ENCODE results near the gene CLSTN1. TPM values are rescaled to one million over a fixed set of nuclear protein-coding genes. Genes with fewer than 3 reads are reported as not detected.

The CLSTN1 gene
- total RNA-seq, 1 experiment from 2014 or later: 100 TPM

DNA sequence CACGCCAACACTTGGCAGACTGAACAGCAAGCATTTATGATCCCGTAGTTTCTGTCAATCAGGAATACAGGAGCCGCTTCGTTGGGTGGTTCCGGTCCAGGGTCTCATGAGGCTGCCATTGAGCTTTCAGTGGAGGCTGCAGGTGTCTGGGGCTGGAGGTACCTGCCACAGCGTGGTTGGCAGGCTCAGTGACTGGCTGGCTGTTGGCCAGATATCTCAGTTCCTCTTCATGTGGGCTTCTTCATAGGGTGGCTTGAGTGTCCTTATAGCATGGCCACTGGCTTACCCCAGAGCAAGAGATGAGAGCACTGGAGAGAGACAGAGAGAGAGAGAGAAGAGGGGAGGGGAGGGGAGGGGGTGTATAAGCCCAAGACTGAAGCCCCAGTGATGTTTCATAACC lies 142.9 kb downstream of the CLSTN1 start:
- Mint-ChIP-seq H3K27me3 (ENCODE audit: low read depth) (0 out of 2 replicates have a peak, but pooled peaks cover 1% of the 10 kb centered on the region), H3K4me3 (no peak overlapping the region), H3K27ac (no peak overlapping the region), H3K36me3 (ENCODE audit: insufficient read depth in 1 of 3, low read depth in 3 of 3) (peaks cover 0 to 6% (median 5%) of the 10 kb centered on the region in 3 experiments; a peak in 4 of 7 replicates), H3K4me1 (peaks cover 1 to 9% of the 10 kb centered on the region in 2 experiments; a peak in 3 of 4 replicates), H3K9me3 (no peaks in the 10 kb centered on the region)
- H3K23ac ChIP-seq (ENCODE audit: insufficient read length, low read depth, low read length): no peak overlapping the region
- no CpG with 5 or more reads among the region's 6 CpGs for WGBS (ENCODE audit: extremely low coverage, insufficient read length, low lambda C conversion rate)
- H3K18ac ChIP-seq (ENCODE audit: insufficient read length, low read depth, low read length): no peak overlapping the region
- no peaks in the 10 kb centered on the region for H3K79me1 ChIP-seq (ENCODE audit: insufficient read depth, low read depth, low read length, poor library complexity, severe bottlenecking)
- no peak overlapping the region for H3K27ac ChIP-seq (ENCODE audit: insufficient read length, low read depth, low read length)
- no peak overlapping the region for H4K91ac ChIP-seq (ENCODE audit: insufficient read length, low read depth, low read length)
- H3K27me3 ChIP-seq (ENCODE audit: insufficient read depth, low read length): no peaks in the 10 kb centered on the region; the same call in 1 of the 2 replicates
- no peak overlapping the region for H2BK20ac ChIP-seq (ENCODE audit: low read depth, low read length, poor library complexity, severe bottlenecking)
- H3K4ac ChIP-seq (ENCODE audit: low read depth, low read length): no peak overlapping the region
- H4K8ac ChIP-seq (replicated peaks; ENCODE audit: insufficient read length, low read depth, low read length): no peak overlapping the region
- no peak overlapping the region for H2BK15ac ChIP-seq (ENCODE audit: low read depth, low read length)
- H3K79me2 ChIP-seq (ENCODE audit: insufficient read depth, low read length): no peaks in the 10 kb centered on the region
- H2AK5ac ChIP-seq (ENCODE audit: insufficient read length, low read length): no peak overlapping the region
- H3K4me1 ChIP-seq (ENCODE audit: insufficient read depth, low read length): no peaks in the 10 kb centered on the region
- H4K20me1 ChIP-seq (ENCODE audit: control insufficient read depth, insufficient read depth, insufficient read length): no peaks in the 10 kb centered on the region
- no peak overlapping the region for H3K56ac ChIP-seq (ENCODE audit: insufficient read length, low read depth, low read length)
- no peaks in the 10 kb centered on the region for H3K9me3 ChIP-seq (ENCODE audit: control insufficient read depth, low read depth, low read length)
- no peak overlapping the region for H2BK5ac ChIP-seq (ENCODE audit: insufficient read length, low read length)
- no peak overlapping the region for H3T11ph ChIP-seq (ENCODE audit: low read length)
- H2BK12ac ChIP-seq (ENCODE audit: insufficient read length, low read depth, low read length): no peak overlapping the region
- DNase-seq: no peak
- H3K23me2 ChIP-seq (ENCODE audit: insufficient read length, low read depth, low read length, poor library complexity, severe bottlenecking): no peaks in the 10 kb centered on the region
- TF ChIP-seq, protein P1, sequence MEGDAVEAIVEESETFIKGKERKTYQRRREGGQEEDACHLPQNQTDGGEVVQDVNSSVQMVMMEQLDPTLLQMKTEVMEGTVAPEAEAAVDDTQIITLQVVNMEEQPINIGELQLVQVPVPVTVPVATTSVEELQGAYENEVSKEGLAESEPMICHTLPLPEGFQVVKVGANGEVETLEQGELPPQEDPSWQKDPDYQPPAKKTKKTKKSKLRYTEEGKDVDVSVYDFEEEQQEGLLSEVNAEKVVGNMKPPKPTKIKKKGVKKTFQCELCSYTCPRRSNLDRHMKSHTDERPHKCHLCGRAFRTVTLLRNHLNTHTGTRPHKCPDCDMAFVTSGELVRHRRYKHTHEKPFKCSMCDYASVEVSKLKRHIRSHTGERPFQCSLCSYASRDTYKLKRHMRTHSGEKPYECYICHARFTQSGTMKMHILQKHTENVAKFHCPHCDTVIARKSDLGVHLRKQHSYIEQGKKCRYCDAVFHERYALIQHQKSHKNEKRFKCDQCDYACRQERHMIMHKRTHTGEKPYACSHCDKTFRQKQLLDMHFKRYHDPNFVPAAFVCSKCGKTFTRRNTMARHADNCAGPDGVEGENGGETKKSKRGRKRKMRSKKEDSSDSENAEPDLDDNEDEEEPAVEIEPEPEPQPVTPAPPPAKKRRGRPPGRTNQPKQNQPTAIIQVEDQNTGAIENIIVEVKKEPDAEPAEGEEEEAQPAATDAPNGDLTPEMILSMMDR (conservative IDR thresholded peaks at IDR 0.05): no peak
- H3K9ac ChIP-seq (ENCODE audit: extremely low read depth, insufficient read length, low read length): no peak overlapping the region
- H4K5ac ChIP-seq (ENCODE audit: insufficient read length, low read depth, low read length): no peak overlapping the region
- H2BK120ac ChIP-seq (ENCODE audit: low read depth, low read length, poor library complexity, severe bottlenecking): no peak overlapping the region
- no peak overlapping the region for H2AFZ ChIP-seq (ENCODE audit: low read length)
- no peak overlapping the region for H3K4me2 ChIP-seq (ENCODE audit: insufficient read depth, insufficient read length, low read length)
- H3K14ac ChIP-seq (ENCODE audit: insufficient read depth, low read length): no peak overlapping the region
